H1 (cell line): ENCODE measurements around the gene MTMR2.

Experiments
- BCL11A ChIP-seq, 2 experiments: IDR thresholded peaks; one replicate each; pipeline ENCODE4 v1.6.1; 2011; ENCODE audit warnings: low read depth in 2 of 2, low read length in 2 of 2, mild to moderate bottlenecking in 2 of 2
- CHD2 ChIP-seq: IDR thresholded peaks from 2 replicates; pipeline ENCODE4 v1.6.1; 2012; ENCODE audit warnings: low read length, improper control_type of control experiment
- CTCF ChIP-seq, 3 experiments: IDR thresholded peaks; 1 replicate in 2 of 3; 2 replicates in 1 of 3; pipeline versions ENCODE4 v1.5.1 to v1.6.1; 2011; ENCODE audit warnings: low read length in 3 of 3, mild to moderate bottlenecking in 3 of 3, inconsistent platforms in 2 of 3, low read depth in 1 of 3, moderate library complexity in 1 of 3; ENCODE audit not compliant: insufficient read depth in 1 of 3; ENCODE audit errors: control extremely low read depth in 1 of 3
- EP300 ChIP-seq, 2 experiments: IDR thresholded peaks; 1 replicate in 1 of 2; 2 replicates in 1 of 2; pipeline ENCODE4 v1.6.1; 2011 to 2012; ENCODE audit warnings: low read depth in 2 of 2, low read length in 2 of 2, mild to moderate bottlenecking in 2 of 2, borderline replicate concordance in 1 of 2, inconsistent platforms in 1 of 2, moderate library complexity in 1 of 2
- GABPA ChIP-seq: IDR thresholded peaks from 2 replicates; pipeline ENCODE4 v1.6.1; 2011; ENCODE audit warnings: mild to moderate bottlenecking, low read length, moderate library complexity, borderline replicate concordance; ENCODE audit not compliant: insufficient read depth
- HDAC6 ChIP-seq: IDR thresholded peaks from one replicate; pipeline ENCODE4 v1.7.1; 2012; ENCODE audit warnings: low read depth, mild to moderate bottlenecking, inconsistent platforms, low read length, moderate library complexity
- JUN ChIP-seq: IDR thresholded peaks from 2 replicates; pipeline ENCODE4 v1.6.1; 2011; ENCODE audit warnings: low read depth, mild to moderate bottlenecking, improper control_type of control experiment, low read length
- JUND ChIP-seq: IDR thresholded peaks from 2 replicates; pipeline ENCODE4 v1.6.1; 2011; ENCODE audit warnings: mild to moderate bottlenecking, improper control_type of control experiment, low read length
- MAFK ChIP-seq: IDR thresholded peaks from 2 replicates; pipeline ENCODE4 v1.6.1; 2012; ENCODE audit warnings: low read depth, mild to moderate bottlenecking, improper control_type of control experiment, low read length
- POLR2A ChIP-seq, 2 experiments: IDR thresholded peaks; 1 replicate in 1 of 2; 2 replicates in 1 of 2; pipeline ENCODE4 v1.6.1; 2011; ENCODE audit warnings: low read depth in 2 of 2, low read length in 2 of 2, mild to moderate bottlenecking in 2 of 2; ENCODE audit errors: control extremely low read depth in 1 of 2
- RFX5 ChIP-seq: IDR thresholded peaks from 2 replicates; pipeline ENCODE4 v1.6.1; 2011; ENCODE audit warnings: low read depth, low read length, improper control_type of control experiment, borderline replicate concordance
- SP2 ChIP-seq: IDR thresholded peaks from 2 replicates; pipeline ENCODE4 v1.6.1; 2012; ENCODE audit warnings: mild to moderate bottlenecking, low read length, inconsistent platforms
- TAF1 ChIP-seq: IDR thresholded peaks from 2 replicates; pipeline ENCODE4 v1.6.1; 2011; ENCODE audit warnings: mild to moderate bottlenecking, low read depth, low read length
- YY1 ChIP-seq: IDR thresholded peaks from 2 replicates; pipeline ENCODE4 v1.6.1; 2011; ENCODE audit warnings: low read depth, mild to moderate bottlenecking, low read length

- TF ChIP-seq JUN (no peak), BCL11A (IDR thresholded peaks at IDR 0.05; ENCODE audit: low read depth in 2 of 2, low read length in 2 of 2) (no peak), HDAC6 (no peak), CTCF (IDR thresholded peaks at IDR 0.05; ENCODE audit: control extremely low read depth in 1 of 3, insufficient read depth in 1 of 3, low read depth in 1 of 3, low read length in 3 of 3) (no peak), GABPA (no peak), RFX5 (no peak), SP2 (no peak), CHD2 (no peak), EP300 (IDR thresholded peaks at IDR 0.05; ENCODE audit: borderline replicate concordance in 1 of 2, low read depth in 2 of 2, low read length in 2 of 2) (no peak), MAFK (no peak), JUND (no peak), TAF1 (no peak), YY1 (no peak), POLR2A (IDR thresholded peaks at IDR 0.05; ENCODE audit: control extremely low read depth in 1 of 2, low read depth in 2 of 2, low read length in 2 of 2) (no peak)
Observed at GRCh38 chr11:95835351-95835750, 88.6 kb downstream of the MTMR2 start.
